GM12873 (cell line): ENCODE measurements around the gene YBX1.

Experiments
- CTCF ChIP-seq: IDR thresholded peaks from 2 replicates; pipeline ENCODE4 v1.5.1; 2012; ENCODE audit warnings: low read depth, mild to moderate bottlenecking, moderate library complexity, low read length, control low read depth; ENCODE audit not compliant: insufficient read depth; ENCODE audit errors: missing control alignments

YBX1 gene

GRCh38 chr1:42743317-42744147 lies 61.3 kb downstream of the YBX1 start:
- TF ChIP-seq CTCF = no peak

GRCh38 chr1:42744148-42744413 lies 61.9 kb downstream of the YBX1 start:
- no peak for TF ChIP-seq CTCF

- no peak for TF ChIP-seq CTCF
These were observed 63.6 kb downstream of the YBX1 start for GRCh38 chr1:42745851-42746250.

GRCh38 chr1:42746436-42747105 lies 64.4 kb downstream of the YBX1 start:
- no peak for TF ChIP-seq CTCF

GRCh38 chr1:42747125-42747524 lies 64.9 kb downstream of the YBX1 start:
- peak; percentile 88 for TF ChIP-seq CTCF

GRCh38 chr1:42748021-42748420 lies 65.8 kb downstream of the YBX1 start:
- no peak for TF ChIP-seq CTCF

GRCh38 chr1:42748461-42749410 lies 66.5 kb downstream of the YBX1 start:
- TF ChIP-seq CTCF = no peak
